Measurements from ENCODE around the gene FMNL3. TPM values are rescaled to one million over a fixed set of nuclear protein-coding genes. Genes with fewer than 3 reads are reported as not detected.

Gene FMNL3
- total and polyA plus RNA-seq, 2 experiments from 2014 or later = 8.7 to 32.6 TPM

DNA sequence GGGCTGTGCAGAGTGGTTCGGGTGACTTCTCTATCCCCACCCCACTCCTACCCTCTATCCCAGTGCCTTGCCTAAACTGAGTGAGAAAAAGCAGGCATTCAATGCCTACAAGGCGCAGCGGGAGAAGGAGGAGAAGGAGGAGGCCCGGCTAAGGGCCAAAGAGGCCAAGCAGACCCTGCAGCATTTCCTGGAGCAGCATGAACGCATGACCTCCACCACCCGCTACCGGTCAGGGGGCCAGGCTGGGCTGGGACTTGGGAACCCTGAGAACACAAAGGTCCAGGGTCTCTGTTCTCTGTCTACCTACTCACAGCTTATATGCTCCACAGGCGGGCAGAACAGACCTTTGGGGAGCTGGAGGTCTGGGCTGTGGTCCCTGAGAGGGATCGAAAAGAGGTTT lies 72.2 kb downstream of the FMNL3 start:
- H3K27ac ChIP-seq (ENCODE audit: low read depth) = no peak overlapping the region
- peaks cover 14% of the 10 kb centered on the region for H3K4me1 ChIP-seq (ENCODE audit: insufficient read depth)
- no peak overlapping the region for H3K4me2 ChIP-seq
- H3K79me2 ChIP-seq (replicated peaks; ENCODE audit: insufficient read depth) = no peaks in the 10 kb centered on the region
- H3F3A ChIP-seq (replicated peaks; ENCODE audit: low read depth) = 0 out of 2 replicates have a peak, but pooled peaks cover 2% of the 10 kb centered on the region
- TF ChIP-seq, protein P1, sequence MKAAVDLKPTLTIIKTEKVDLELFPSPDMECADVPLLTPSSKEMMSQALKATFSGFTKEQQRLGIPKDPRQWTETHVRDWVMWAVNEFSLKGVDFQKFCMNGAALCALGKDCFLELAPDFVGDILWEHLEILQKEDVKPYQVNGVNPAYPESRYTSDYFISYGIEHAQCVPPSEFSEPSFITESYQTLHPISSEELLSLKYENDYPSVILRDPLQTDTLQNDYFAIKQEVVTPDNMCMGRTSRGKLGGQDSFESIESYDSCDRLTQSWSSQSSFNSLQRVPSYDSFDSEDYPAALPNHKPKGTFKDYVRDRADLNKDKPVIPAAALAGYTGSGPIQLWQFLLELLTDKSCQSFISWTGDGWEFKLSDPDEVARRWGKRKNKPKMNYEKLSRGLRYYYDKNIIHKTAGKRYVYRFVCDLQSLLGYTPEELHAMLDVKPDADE (IDR thresholded peaks at IDR 0.05) = no peak
- H3K36me3 ChIP-seq (ENCODE audit: insufficient read depth) = 0 out of 2 replicates have a peak, but pooled peaks cover 9% of the 10 kb centered on the region
- H3K9me2 ChIP-seq (ENCODE audit: insufficient read depth) = no peaks in the 10 kb centered on the region
- peaks cover 33% of the 10 kb centered on the region for H3K4me1 Mint-ChIP-seq
- H3K9me3 Mint-ChIP-seq = no peaks in the 10 kb centered on the region
- no peaks in the 10 kb centered on the region; the same call in 1 of the 2 replicates for H4K20me1 ChIP-seq (replicated peaks; ENCODE audit: insufficient read depth)
- ATAC-seq = no peak
- no peak overlapping the region for H2AFZ ChIP-seq
- no peak overlapping the region for H3K27ac Mint-ChIP-seq
- DNase-seq (ENCODE audit: low spot score) = no peak
- H3K27me3 ChIP-seq (ENCODE audit: insufficient read depth) = no peaks in the 10 kb centered on the region
- H3K4me3 Mint-ChIP-seq = no peak overlapping the region; the same call in 2 of the 3 replicates
- no peak overlapping the region for H3K4me3 ChIP-seq
- H3K36me3 Mint-ChIP-seq (ENCODE audit: low read depth) = peaks cover 18% of the 10 kb centered on the region
- peaks cover 6% of the 10 kb centered on the region for H3K27me3 Mint-ChIP-seq (ENCODE audit: insufficient read depth, low read depth, poor library complexity)

DNA sequence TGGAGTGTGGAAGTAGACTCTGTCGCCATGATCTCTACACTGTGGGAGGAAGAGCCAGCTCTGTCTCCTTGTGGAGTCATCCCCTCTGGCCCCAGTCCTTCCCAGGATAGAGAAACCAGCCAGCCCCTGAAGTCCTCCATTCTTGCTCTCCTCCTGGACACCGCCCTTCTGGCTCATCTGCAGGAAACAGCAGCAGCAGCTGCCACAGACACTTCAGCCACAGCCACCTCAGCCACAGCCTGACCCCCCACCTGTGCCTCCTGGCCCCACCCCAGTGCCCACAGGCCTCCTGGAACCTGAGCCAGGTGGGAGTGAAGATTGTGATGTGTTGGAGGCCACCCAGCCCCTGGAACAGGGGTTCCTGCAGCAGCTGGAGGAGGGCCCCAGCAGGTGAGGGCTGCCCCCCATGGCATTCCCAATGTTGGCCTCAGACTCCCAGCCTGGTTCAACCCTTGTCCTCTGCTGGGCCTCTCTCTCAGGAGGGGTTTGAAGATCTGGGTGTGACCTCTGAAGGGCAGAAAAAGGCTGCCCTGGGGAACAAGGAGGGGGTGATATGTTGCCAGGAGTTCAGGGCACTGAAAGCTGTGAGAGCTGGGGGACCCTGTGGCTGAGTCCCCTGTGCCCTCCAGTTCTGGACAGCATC lies 73.4 kb downstream of the FMNL3 start:
- H3K27me3 Mint-ChIP-seq (ENCODE audit: insufficient read depth, low read depth, poor library complexity) = peaks cover 8% of the 10 kb centered on the region
- Histone ChIP-seq H3K4me2 (no peak overlapping the region), H3K9me2 (ENCODE audit: insufficient read depth) (no peaks in the 10 kb centered on the region), H3K79me2 (replicated peaks; ENCODE audit: insufficient read depth) (no peaks in the 10 kb centered on the region), H4K20me1 (replicated peaks; ENCODE audit: insufficient read depth) (no peaks in the 10 kb centered on the region; the same call in 1 of the 2 replicates), H3K27me3 (ENCODE audit: insufficient read depth) (no peaks in the 10 kb centered on the region), H3K4me3 (no peak overlapping the region), H3K36me3 (ENCODE audit: insufficient read depth) (0 out of 2 replicates have a peak, but pooled peaks cover 9% of the 10 kb centered on the region), H3F3A (replicated peaks; ENCODE audit: low read depth) (0 out of 2 replicates have a peak, but pooled peaks cover 2% of the 10 kb centered on the region), H3K4me1 (ENCODE audit: insufficient read depth) (peaks cover 12% of the 10 kb centered on the region), H3K27ac (ENCODE audit: low read depth) (no peak overlapping the region), H2AFZ (no peak overlapping the region)
- no peak overlapping the region for H3K27ac Mint-ChIP-seq
- H3K4me1 Mint-ChIP-seq = peaks cover 24% of the 10 kb centered on the region
- DNase-seq (ENCODE audit: low spot score) (no peak), ATAC-seq (no peak)
- no peak overlapping the region for H3K4me3 Mint-ChIP-seq
- peaks cover 13% of the 10 kb centered on the region for H3K36me3 Mint-ChIP-seq (ENCODE audit: low read depth)
- H3K9me3 Mint-ChIP-seq = no peaks in the 10 kb centered on the region
- TF ChIP-seq JUNB (IDR thresholded peaks at IDR 0.05; ENCODE audit: unreplicated experiment) = no peak
- TF ChIP-seq, protein P1 (IDR thresholded peaks at IDR 0.05) = no peak
- no peak for TF ChIP-seq ZNF114 (CRISPR knock-in tag; IDR thresholded peaks at IDR 0.05)
- no peak for TF ChIP-seq EZH2phosphoT487 (IDR thresholded peaks at IDR 0.05; ENCODE audit: unreplicated experiment)
- no peak for TF ChIP-seq POLR2AphosphoS5 (IDR thresholded peaks at IDR 0.05; ENCODE audit: low read depth)
- TF ChIP-seq, protein P2, sequence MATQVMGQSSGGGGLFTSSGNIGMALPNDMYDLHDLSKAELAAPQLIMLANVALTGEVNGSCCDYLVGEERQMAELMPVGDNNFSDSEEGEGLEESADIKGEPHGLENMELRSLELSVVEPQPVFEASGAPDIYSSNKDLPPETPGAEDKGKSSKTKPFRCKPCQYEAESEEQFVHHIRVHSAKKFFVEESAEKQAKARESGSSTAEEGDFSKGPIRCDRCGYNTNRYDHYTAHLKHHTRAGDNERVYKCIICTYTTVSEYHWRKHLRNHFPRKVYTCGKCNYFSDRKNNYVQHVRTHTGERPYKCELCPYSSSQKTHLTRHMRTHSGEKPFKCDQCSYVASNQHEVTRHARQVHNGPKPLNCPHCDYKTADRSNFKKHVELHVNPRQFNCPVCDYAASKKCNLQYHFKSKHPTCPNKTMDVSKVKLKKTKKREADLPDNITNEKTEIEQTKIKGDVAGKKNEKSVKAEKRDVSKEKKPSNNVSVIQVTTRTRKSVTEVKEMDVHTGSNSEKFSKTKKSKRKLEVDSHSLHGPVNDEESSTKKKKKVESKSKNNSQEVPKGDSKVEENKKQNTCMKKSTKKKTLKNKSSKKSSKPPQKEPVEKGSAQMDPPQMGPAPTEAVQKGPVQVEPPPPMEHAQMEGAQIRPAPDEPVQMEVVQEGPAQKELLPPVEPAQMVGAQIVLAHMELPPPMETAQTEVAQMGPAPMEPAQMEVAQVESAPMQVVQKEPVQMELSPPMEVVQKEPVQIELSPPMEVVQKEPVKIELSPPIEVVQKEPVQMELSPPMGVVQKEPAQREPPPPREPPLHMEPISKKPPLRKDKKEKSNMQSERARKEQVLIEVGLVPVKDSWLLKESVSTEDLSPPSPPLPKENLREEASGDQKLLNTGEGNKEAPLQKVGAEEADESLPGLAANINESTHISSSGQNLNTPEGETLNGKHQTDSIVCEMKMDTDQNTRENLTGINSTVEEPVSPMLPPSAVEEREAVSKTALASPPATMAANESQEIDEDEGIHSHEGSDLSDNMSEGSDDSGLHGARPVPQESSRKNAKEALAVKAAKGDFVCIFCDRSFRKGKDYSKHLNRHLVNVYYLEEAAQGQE (IDR thresholded peaks at IDR 0.05; ENCODE audit: unreplicated experiment) = no peak
- no peak for TF ChIP-seq EZH2 (IDR thresholded peaks at IDR 0.05; ENCODE audit: low read depth, unreplicated experiment)
- no peak for TF ChIP-seq CREB1 (CRISPR knock-in tag; IDR thresholded peaks at IDR 0.05; ENCODE audit: low read depth)
- TF ChIP-seq NANOG (IDR thresholded peaks at IDR 0.05; ENCODE audit: borderline replicate concordance) = no peak
- TF ChIP-seq STAT1 (IDR thresholded peaks at IDR 0.05; ENCODE audit: unreplicated experiment) = no peak
